H1 (cell line): Measurements from ENCODE around the gene HOXA11. TPM values are rescaled to one million over a fixed set of nuclear protein-coding genes. Genes with fewer than 3 reads are reported as not detected.

Experiments
- CTCF ChIA-PET: fragments of 300-600 bp; sonication (Branson Sonifier 250); formaldehyde crosslinking; loops from one replicate; lab custom pipeline; 2021; ENCODE audit not compliant: partially characterized antibody; lab: Charles Lee
- POLR2A ChIA-PET: fragments of 300-600 bp; sonication (Branson Sonifier 250); formaldehyde crosslinking; loops from one replicate; lab custom pipeline; 2021; ENCODE audit warnings: inconsistent platforms; ENCODE audit not compliant: partially characterized antibody; lab: Charles Lee
- DNase-seq, 2 experiments: peaks; one replicate each; pipeline versions ENCODE4 v3.0.0 to v3.0.0-alpha.2; 2010 to 2022; ENCODE audit warnings: low spot score in 2 of 2, low read depth in 1 of 2, mixed read lengths in 1 of 2
- FAIRE-seq: peaks from 2 replicates; lab custom pipeline; 2011; peaks lifted over from hg19 to GRCh38; lab: Jason Lieb, UNC
- H2AFZ ChIP-seq: 2 replicates; pipeline ENCODE4 v1.8.1; 2012; ENCODE audit warnings: low read length, inconsistent platforms
- H2AK5ac ChIP-seq: 2 replicates; pipeline ENCODE4 v1.6.1; 2013; ENCODE audit warnings: low read depth, low read length
- H2BK120ac ChIP-seq: replicated peaks from 2 replicates; pipeline ENCODE3; 2013; ENCODE audit warnings: low read depth, low read length, inconsistent platforms
- H2BK12ac ChIP-seq: 2 replicates; pipeline ENCODE4 v1.6.1; 2013; ENCODE audit warnings: low read depth, low read length
- H2BK15ac ChIP-seq: 2 replicates; pipeline ENCODE4 v1.6.1; 2013; ENCODE audit warnings: low read length
- H2BK20ac ChIP-seq: 2 replicates; pipeline ENCODE4 v1.6.1; 2013; ENCODE audit warnings: low read length
- H2BK5ac ChIP-seq: 2 replicates; pipeline ENCODE4 v1.6.1; 2013; ENCODE audit warnings: low read depth, low read length
- H3K14ac ChIP-seq: 2 replicates; pipeline ENCODE4 v1.6.1; 2013; ENCODE audit warnings: inconsistent platforms; ENCODE audit not compliant: insufficient read length
- H3K18ac ChIP-seq: 2 replicates; pipeline ENCODE4 v1.6.1; 2013; ENCODE audit warnings: low read length; ENCODE audit errors: extremely low read depth
- H3K23ac ChIP-seq: 2 replicates; pipeline ENCODE4 v1.6.1; 2013; ENCODE audit warnings: inconsistent platforms; ENCODE audit not compliant: insufficient read length
- H3K23me2 ChIP-seq: 2 replicates; pipeline ENCODE4 v1.6.1; 2013; ENCODE audit warnings: low read depth, low read length
- H3K27ac ChIP-seq: 2 replicates; pipeline ENCODE4 v1.6.1; 2011; ENCODE audit warnings: low read depth, low read length, inconsistent platforms
- H3K27me3 ChIP-seq, 4 experiments: replicated peaks in 1 of 4; 1 replicate in 1 of 4; 2 replicates in 3 of 4; pipeline versions ENCODE4 v1.6.1 to v1.8.1; 2011 to 2013; ENCODE audit warnings: low read length in 3 of 4, mild to moderate bottlenecking in 3 of 4, inconsistent platforms in 2 of 4, mixed read lengths in 2 of 4, moderate library complexity in 1 of 4; ENCODE audit not compliant: control insufficient read depth in 3 of 4, insufficient read depth in 3 of 4; ENCODE audit errors: extremely low read depth in 1 of 4
- H3K36me3 ChIP-seq, 4 experiments: 2 replicates each; pipeline versions ENCODE4 v1.6.1 to v1.8.1; 2011 to 2013; ENCODE audit warnings: mild to moderate bottlenecking in 4 of 4, low read length in 3 of 4, moderate library complexity in 2 of 4, control low read depth in 1 of 4, inconsistent platforms in 1 of 4; ENCODE audit not compliant: insufficient read depth in 4 of 4, control insufficient read depth in 2 of 4
- H3K4ac ChIP-seq: replicated peaks from 2 replicates; pipeline ENCODE3; 2013; ENCODE audit warnings: low read length, low read depth, mixed read lengths, inconsistent platforms; ENCODE audit not compliant: insufficient read length
- H3K4me1 ChIP-seq, 4 experiments: replicated peaks in 1 of 4; 1 replicate in 1 of 4; 2 replicates in 3 of 4; pipeline versions ENCODE4 v1.6.1 to v1.8.1; 2011 to 2013; ENCODE audit warnings: low read length in 3 of 4, inconsistent platforms in 2 of 4, mixed read lengths in 1 of 4; ENCODE audit not compliant: insufficient read depth in 4 of 4, control insufficient read depth in 3 of 4
- H3K4me2 ChIP-seq, 2 experiments: 2 replicates each; pipeline versions ENCODE4 v1.6.1 to v1.8.1; 2011 to 2013; ENCODE audit warnings: low read depth in 2 of 2, low read length in 2 of 2, control low read depth in 1 of 2, inconsistent platforms in 1 of 2, mild to moderate bottlenecking in 1 of 2; ENCODE audit not compliant: insufficient read depth in 1 of 2
- H3K4me3 ChIP-seq, 4 experiments: fragments of 200-600, 300-600 bp in 1 of 4; sonication (generic), shearing (Covaris generic), sonication (Bioruptor Twin) in 1 of 4; 2 replicates each; pipeline versions ENCODE4 v1.5.1 to v1.8.1; 2011 to 2016; ENCODE audit warnings: low read length in 4 of 4, low read depth in 3 of 4, control low read depth in 2 of 4, inconsistent platforms in 2 of 4, mild to moderate bottlenecking in 2 of 4, mixed read lengths in 1 of 4, moderate library complexity in 1 of 4; ENCODE audit not compliant: insufficient read depth in 2 of 4; ENCODE audit errors: extremely low read depth in 1 of 4
- H3K56ac ChIP-seq: replicated peaks from 2 replicates; pipeline ENCODE3; 2013; ENCODE audit warnings: low read depth, mild to moderate bottlenecking, mixed read lengths, low read length, inconsistent platforms; ENCODE audit not compliant: insufficient read length
- H3K79me1 ChIP-seq: 2 replicates; pipeline ENCODE4 v1.6.1; 2013; ENCODE audit warnings: low read depth, low read length, control low read depth
- H3K79me2 ChIP-seq, 2 experiments: 2 replicates each; pipeline versions ENCODE4 v1.6.1 to v1.8.1; 2012 to 2013; ENCODE audit warnings: low read length in 2 of 2, mild to moderate bottlenecking in 2 of 2, inconsistent platforms in 1 of 2; ENCODE audit not compliant: insufficient read depth in 2 of 2, control insufficient read depth in 1 of 2
- H3K9ac ChIP-seq, 4 experiments: replicated peaks in 1 of 4; 1 replicate in 1 of 4; 2 replicates in 3 of 4; pipeline versions ENCODE4 v1.6.1 to v1.8.1; 2011 to 2013; ENCODE audit warnings: low read depth in 3 of 4, low read length in 3 of 4, control low read depth in 2 of 4, mild to moderate bottlenecking in 2 of 4, moderate library complexity in 2 of 4, inconsistent platforms in 1 of 4; ENCODE audit errors: extremely low read depth in 1 of 4
- H3K9me3 ChIP-seq, 2 experiments: 2 replicates each; pipeline versions ENCODE4 v1.6.1 to v1.8.1; 2012 to 2013; ENCODE audit warnings: mild to moderate bottlenecking in 2 of 2, moderate library complexity in 2 of 2, control low read depth in 1 of 2, inconsistent platforms in 1 of 2, low read depth in 1 of 2, low read length in 1 of 2, mixed read lengths in 1 of 2; ENCODE audit not compliant: insufficient read depth in 2 of 2
- H4K20me1 ChIP-seq, 2 experiments: replicated peaks in 1 of 2; 2 replicates each; pipeline versions ENCODE3 to v1.8.1; 2011 to 2013; ENCODE audit warnings: inconsistent platforms in 2 of 2, low read length in 2 of 2, mild to moderate bottlenecking in 1 of 2; ENCODE audit not compliant: insufficient read depth in 2 of 2, control insufficient read depth in 1 of 2
- H4K5ac ChIP-seq: 2 replicates; pipeline ENCODE4 v1.6.1; 2013; ENCODE audit warnings: low read length, low read depth, mixed read lengths, inconsistent platforms; ENCODE audit not compliant: insufficient read length
- H4K8ac ChIP-seq: 2 replicates; pipeline ENCODE4 v1.8.0; 2013; ENCODE audit warnings: mild to moderate bottlenecking, moderate library complexity, low read length, inconsistent platforms; ENCODE audit not compliant: insufficient read depth; ENCODE audit errors: extremely low read depth
- H4K91ac ChIP-seq: replicated peaks from 2 replicates; pipeline ENCODE3; 2013; ENCODE audit warnings: low read length, mixed read lengths, inconsistent platforms; ENCODE audit not compliant: insufficient read length
- CREB1 ChIP-seq: IDR thresholded peaks from 2 replicates; pipeline ENCODE4 v1.6.1; 2012; ENCODE audit warnings: inconsistent platforms
- MAFK ChIP-seq: IDR thresholded peaks from 2 replicates; pipeline ENCODE4 v1.6.1; 2012; ENCODE audit warnings: low read depth, mild to moderate bottlenecking, improper control_type of control experiment, low read length
- RAD21 ChIP-seq, 2 experiments: IDR thresholded peaks in 1 of 2; conservative IDR thresholded peaks in 1 of 2; 2 replicates each; pipeline ENCODE4 v1.6.1; 2011; ENCODE audit warnings: low read depth in 2 of 2, low read length in 2 of 2, improper control_type of control experiment in 1 of 2, inconsistent platforms in 1 of 2, mild to moderate bottlenecking in 1 of 2, moderate library complexity in 1 of 2
- SIX5 ChIP-seq: IDR thresholded peaks from 2 replicates; pipeline ENCODE4 v1.6.1; 2011; ENCODE audit warnings: mild to moderate bottlenecking, low read depth, low read length
- SP2 ChIP-seq: IDR thresholded peaks from 2 replicates; pipeline ENCODE4 v1.6.1; 2012; ENCODE audit warnings: mild to moderate bottlenecking, low read length, inconsistent platforms
- SP4 ChIP-seq: IDR thresholded peaks from 2 replicates; pipeline ENCODE4 v1.6.1; 2012; ENCODE audit warnings: low read length, inconsistent platforms
- TCF12 ChIP-seq: IDR thresholded peaks from 2 replicates; pipeline ENCODE4 v1.6.1; 2011; ENCODE audit warnings: low read depth, mild to moderate bottlenecking, low read length
- WGBS, 2 experiments: shearing (Covaris generic) in 1 of 2; methylation state at CpG; one replicate each; pipeline versions ENCODE4 v1.1.6 to v1.1.7; 2013 to 2015; ENCODE audit warnings: low lambda C conversion rate in 2 of 2, mixed read lengths in 2 of 2, inconsistent platforms in 1 of 2, low coverage in 1 of 2, missing lambda C conversion rate in 1 of 2; ENCODE audit not compliant: insufficient replicate concordance in 2 of 2, insufficient coverage in 1 of 2, insufficient read length in 1 of 2; ENCODE audit errors: extremely low coverage in 1 of 2, missing lambda C conversion rate in 1 of 2; 5-methylcytosine and 5-hydroxymethylcytosine counted together
- polyA plus RNA-seq, 7 experiments: library from polyadenylated mRNA; depleted of rRNA in 3 of 7; stranded (reverse) in 5 of 7; unstranded in 2 of 7; fragments of >200 nt in 5 of 7; fragments of 200-250 nt in 2 of 7; gene quantifications; 1 replicate in 5 of 7; 2 replicates in 1 of 7; 4 replicates in 1 of 7; pipeline versions ENCODE4 v1.2.1 to v1.2.3, GENCODE V29; 2011 to 2013; ENCODE audit warnings: missing spikeins in 2 of 7, mixed read lengths in 2 of 7
- total RNA-seq: library from RNA; stranded (reverse); fragmentation: NEBNext Ultra II Directional; extraction: Animal tissue kit (Norgen Biotek cat#: 25700); gene quantifications from 2 replicates; pipeline ENCODE4 v1.2.1, GENCODE V29; 2021
- TF ChIP-seq, protein P1 (sequence below): IDR thresholded peaks from 2 replicates; pipeline ENCODE4 v1.6.1; 2011; ENCODE audit warnings: low read length, improper control_type of control experiment

The HOXA11 gene
- total and polyA plus RNA-seq, 2 of the 8 experiments (the other 6 are each of a cell fraction or from before 2014, with no cell fraction given), result not detected

DNA sequence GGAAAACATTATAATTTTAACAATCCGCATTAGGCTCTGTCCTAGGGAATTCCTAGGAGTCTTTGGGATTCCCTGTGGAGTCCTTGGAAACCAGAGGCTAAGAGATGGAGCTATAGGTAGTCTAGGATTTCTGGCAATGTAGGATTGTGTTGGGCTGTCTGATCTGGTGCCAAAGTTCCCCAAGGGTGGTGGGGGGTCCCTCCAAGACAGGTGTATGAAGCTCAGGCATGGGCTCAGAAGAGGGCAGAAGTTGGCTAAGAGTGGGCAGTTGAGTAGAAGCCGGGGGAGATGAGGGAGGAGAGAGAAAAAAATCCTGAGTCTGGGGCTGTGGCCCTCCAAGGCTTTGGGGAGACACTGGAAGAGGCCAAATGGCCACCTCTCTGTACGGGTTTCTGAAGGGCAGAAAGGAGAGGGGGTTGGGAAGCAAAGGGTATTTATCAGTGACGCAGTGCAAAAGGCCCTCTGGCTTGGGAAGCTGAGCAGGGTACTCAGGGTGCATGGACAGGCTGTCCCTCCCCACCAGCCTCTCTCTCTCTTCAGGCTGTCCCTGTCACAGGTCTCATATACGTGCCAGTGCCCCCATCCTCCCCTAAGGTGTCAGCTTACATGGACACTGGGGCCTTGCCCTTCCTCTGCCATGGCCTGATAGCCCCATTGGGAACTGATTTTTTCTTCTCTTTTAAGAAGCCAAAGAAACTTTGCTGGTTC is 38.4 kb downstream of the HOXA11 start:
- no peak overlapping the region for H3K23ac ChIP-seq

More for the DNA sequence above, 38.4 kb downstream of the HOXA11 start:
- no peak overlapping the region for H2AFZ ChIP-seq
- no peak overlapping the region for H3K4me3 ChIP-seq
- DNase-seq, result peak in 1 of 2 experiments; percentile 38
- no peak overlapping the region for H2BK5ac ChIP-seq
- no peaks in the 10 kb centered on the region for H3K79me2 ChIP-seq
- no peak overlapping the region for H2AK5ac ChIP-seq
- H2BK12ac ChIP-seq, result no peak overlapping the region
- CTCF ChIA-PET, result interaction anchor here (0.7 to 12.5 kb wide), 8 partner anchors 13 to 293 kb away, joined by 3 to 123 read pairs (median 8); partner anchors contain the start of gene HOXA1
- no peak overlapping the region for H3K27ac ChIP-seq
- TF ChIP-seq MAFK, result no peak
- no peak for TF ChIP-seq SP2
- TF ChIP-seq, protein P1, sequence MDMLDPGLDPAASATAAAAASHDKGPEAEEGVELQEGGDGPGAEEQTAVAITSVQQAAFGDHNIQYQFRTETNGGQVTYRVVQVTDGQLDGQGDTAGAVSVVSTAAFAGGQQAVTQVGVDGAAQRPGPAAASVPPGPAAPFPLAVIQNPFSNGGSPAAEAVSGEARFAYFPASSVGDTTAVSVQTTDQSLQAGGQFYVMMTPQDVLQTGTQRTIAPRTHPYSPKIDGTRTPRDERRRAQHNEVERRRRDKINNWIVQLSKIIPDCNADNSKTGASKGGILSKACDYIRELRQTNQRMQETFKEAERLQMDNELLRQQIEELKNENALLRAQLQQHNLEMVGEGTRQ, result no peak
- no peak for TF ChIP-seq CREB1
- no peak for TF ChIP-seq SP4
- TF ChIP-seq RAD21 (IDR thresholded peaks at IDR 0.05 in 1 of 2, conservative IDR thresholded peaks at IDR 0.05 in 1 of 2; ENCODE audit: low read depth in 2 of 2, low read length in 2 of 2), result no peak
- no peak for TF ChIP-seq TCF12
- no peak for TF ChIP-seq SIX5
- H3K79me1 ChIP-seq, result no peaks in the 10 kb centered on the region
- H3K36me3 ChIP-seq, result peaks cover 0 to 6% (median 0%) of the 10 kb centered on the region in 4 experiments; a peak in 1 of 8 replicates
- peaks cover 9% of the 10 kb centered on the region for H3K23me2 ChIP-seq
- H2BK20ac ChIP-seq, result no peak overlapping the region
- H3K27me3 ChIP-seq, result peaks cover 96 to 100% (median 99%) of the 10 kb centered on the region in 4 experiments
- H3K14ac ChIP-seq, result no peak overlapping the region
- WGBS, 2 experiments, result 47% methylated on average over 5 of the region's 5 CpGs; no CpG with 5 or more reads in 1 of the 2 experiments
- H2BK15ac ChIP-seq, result no peak overlapping the region
- peaks cover 0 to 3% of the 10 kb centered on the region in 2 experiments; a peak in 1 of 4 replicates for H3K9me3 ChIP-seq
- H4K5ac ChIP-seq, result no peak overlapping the region
- no peak overlapping the region for H3K9ac ChIP-seq
- no peak overlapping the region; a peak in 1 of 4 replicates for H3K4me2 ChIP-seq
- POLR2A ChIA-PET, result no interaction called here
- H4K20me1 ChIP-seq, result peaks cover 30 to 32% of the 10 kb centered on the region in 2 experiments
- no peak overlapping the region for H3K18ac ChIP-seq
- H3K4me1 ChIP-seq, result peaks cover 0 to 9% (median 6%) of the 10 kb centered on the region in 4 experiments; a peak in 5 of 7 replicates
- no peak overlapping the region for H3K56ac ChIP-seq
- H2BK120ac ChIP-seq, result no peak overlapping the region
- no peak overlapping the region for H3K4ac ChIP-seq
- H4K91ac ChIP-seq, result no peak overlapping the region
- FAIRE-seq, result no peak
- H4K8ac ChIP-seq, result no peak overlapping the region
